H1 (cell line): Measurements from ENCODE around the gene DNAJB12. TPM values are rescaled to one million over a fixed set of nuclear protein-coding genes. Genes with fewer than 3 reads are reported as not detected.

Experiments used
- CTCF ChIA-PET: fragments of 300-600 bp; sonication (Branson Sonifier 250); formaldehyde crosslinking; loops from one replicate; lab custom pipeline; 2021; ENCODE audit not compliant: partially characterized antibody; lab: Charles Lee
- POLR2A ChIA-PET: fragments of 300-600 bp; sonication (Branson Sonifier 250); formaldehyde crosslinking; loops from one replicate; lab custom pipeline; 2021; ENCODE audit warnings: inconsistent platforms; ENCODE audit not compliant: partially characterized antibody; lab: Charles Lee
- DNase-seq, 2 experiments: peaks; one replicate each; pipeline versions ENCODE4 v3.0.0 to v3.0.0-alpha.2; 2010 to 2022; ENCODE audit warnings: low spot score in 2 of 2, low read depth in 1 of 2, mixed read lengths in 1 of 2
- FAIRE-seq: peaks from 2 replicates; lab custom pipeline; 2011; peaks lifted over from hg19 to GRCh38; lab: Jason Lieb, UNC
- H2AFZ ChIP-seq: 2 replicates; pipeline ENCODE4 v1.8.1; 2012; ENCODE audit warnings: low read length, inconsistent platforms
- H2AK5ac ChIP-seq: 2 replicates; pipeline ENCODE4 v1.6.1; 2013; ENCODE audit warnings: low read depth, low read length
- H2BK120ac ChIP-seq: replicated peaks from 2 replicates; pipeline ENCODE3; 2013; ENCODE audit warnings: low read depth, low read length, inconsistent platforms
- H2BK12ac ChIP-seq: 2 replicates; pipeline ENCODE4 v1.6.1; 2013; ENCODE audit warnings: low read depth, low read length
- H2BK15ac ChIP-seq: 2 replicates; pipeline ENCODE4 v1.6.1; 2013; ENCODE audit warnings: low read length
- H2BK20ac ChIP-seq: 2 replicates; pipeline ENCODE4 v1.6.1; 2013; ENCODE audit warnings: low read length
- H2BK5ac ChIP-seq: 2 replicates; pipeline ENCODE4 v1.6.1; 2013; ENCODE audit warnings: low read depth, low read length
- H3K14ac ChIP-seq: 2 replicates; pipeline ENCODE4 v1.6.1; 2013; ENCODE audit warnings: inconsistent platforms; ENCODE audit not compliant: insufficient read length
- H3K18ac ChIP-seq: 2 replicates; pipeline ENCODE4 v1.6.1; 2013; ENCODE audit warnings: low read length; ENCODE audit errors: extremely low read depth
- H3K23ac ChIP-seq: 2 replicates; pipeline ENCODE4 v1.6.1; 2013; ENCODE audit warnings: inconsistent platforms; ENCODE audit not compliant: insufficient read length
- H3K23me2 ChIP-seq: 2 replicates; pipeline ENCODE4 v1.6.1; 2013; ENCODE audit warnings: low read depth, low read length
- H3K27ac ChIP-seq: 2 replicates; pipeline ENCODE4 v1.6.1; 2011; ENCODE audit warnings: low read depth, low read length, inconsistent platforms
- H3K27me3 ChIP-seq, 4 experiments: replicated peaks in 1 of 4; 1 replicate in 1 of 4; 2 replicates in 3 of 4; pipeline versions ENCODE4 v1.6.1 to v1.8.1; 2011 to 2013; ENCODE audit warnings: low read length in 3 of 4, mild to moderate bottlenecking in 3 of 4, inconsistent platforms in 2 of 4, mixed read lengths in 2 of 4, moderate library complexity in 1 of 4; ENCODE audit not compliant: control insufficient read depth in 3 of 4, insufficient read depth in 3 of 4; ENCODE audit errors: extremely low read depth in 1 of 4
- H3K36me3 ChIP-seq, 4 experiments: 2 replicates each; pipeline versions ENCODE4 v1.6.1 to v1.8.1; 2011 to 2013; ENCODE audit warnings: mild to moderate bottlenecking in 4 of 4, low read length in 3 of 4, moderate library complexity in 2 of 4, control low read depth in 1 of 4, inconsistent platforms in 1 of 4; ENCODE audit not compliant: insufficient read depth in 4 of 4, control insufficient read depth in 2 of 4
- H3K4ac ChIP-seq: replicated peaks from 2 replicates; pipeline ENCODE3; 2013; ENCODE audit warnings: low read length, low read depth, mixed read lengths, inconsistent platforms; ENCODE audit not compliant: insufficient read length
- H3K4me1 ChIP-seq, 4 experiments: replicated peaks in 1 of 4; 1 replicate in 1 of 4; 2 replicates in 3 of 4; pipeline versions ENCODE4 v1.6.1 to v1.8.1; 2011 to 2013; ENCODE audit warnings: low read length in 3 of 4, inconsistent platforms in 2 of 4, mixed read lengths in 1 of 4; ENCODE audit not compliant: insufficient read depth in 4 of 4, control insufficient read depth in 3 of 4
- H3K4me2 ChIP-seq, 2 experiments: 2 replicates each; pipeline versions ENCODE4 v1.6.1 to v1.8.1; 2011 to 2013; ENCODE audit warnings: low read depth in 2 of 2, low read length in 2 of 2, control low read depth in 1 of 2, inconsistent platforms in 1 of 2, mild to moderate bottlenecking in 1 of 2; ENCODE audit not compliant: insufficient read depth in 1 of 2
- H3K4me3 ChIP-seq, 4 experiments: fragments of 200-600, 300-600 bp in 1 of 4; sonication (generic), shearing (Covaris generic), sonication (Bioruptor Twin) in 1 of 4; 2 replicates each; pipeline versions ENCODE4 v1.5.1 to v1.8.1; 2011 to 2016; ENCODE audit warnings: low read length in 4 of 4, low read depth in 3 of 4, control low read depth in 2 of 4, inconsistent platforms in 2 of 4, mild to moderate bottlenecking in 2 of 4, mixed read lengths in 1 of 4, moderate library complexity in 1 of 4; ENCODE audit not compliant: insufficient read depth in 2 of 4; ENCODE audit errors: extremely low read depth in 1 of 4
- H3K56ac ChIP-seq: replicated peaks from 2 replicates; pipeline ENCODE3; 2013; ENCODE audit warnings: low read depth, mild to moderate bottlenecking, mixed read lengths, low read length, inconsistent platforms; ENCODE audit not compliant: insufficient read length
- H3K79me1 ChIP-seq: 2 replicates; pipeline ENCODE4 v1.6.1; 2013; ENCODE audit warnings: low read depth, low read length, control low read depth
- H3K79me2 ChIP-seq, 2 experiments: 2 replicates each; pipeline versions ENCODE4 v1.6.1 to v1.8.1; 2012 to 2013; ENCODE audit warnings: low read length in 2 of 2, mild to moderate bottlenecking in 2 of 2, inconsistent platforms in 1 of 2; ENCODE audit not compliant: insufficient read depth in 2 of 2, control insufficient read depth in 1 of 2
- H3K9ac ChIP-seq, 4 experiments: replicated peaks in 1 of 4; 1 replicate in 1 of 4; 2 replicates in 3 of 4; pipeline versions ENCODE4 v1.6.1 to v1.8.1; 2011 to 2013; ENCODE audit warnings: low read depth in 3 of 4, low read length in 3 of 4, control low read depth in 2 of 4, mild to moderate bottlenecking in 2 of 4, moderate library complexity in 2 of 4, inconsistent platforms in 1 of 4; ENCODE audit errors: extremely low read depth in 1 of 4
- H3K9me3 ChIP-seq, 2 experiments: 2 replicates each; pipeline versions ENCODE4 v1.6.1 to v1.8.1; 2012 to 2013; ENCODE audit warnings: mild to moderate bottlenecking in 2 of 2, moderate library complexity in 2 of 2, control low read depth in 1 of 2, inconsistent platforms in 1 of 2, low read depth in 1 of 2, low read length in 1 of 2, mixed read lengths in 1 of 2; ENCODE audit not compliant: insufficient read depth in 2 of 2
- H4K20me1 ChIP-seq, 2 experiments: replicated peaks in 1 of 2; 2 replicates each; pipeline versions ENCODE3 to v1.8.1; 2011 to 2013; ENCODE audit warnings: inconsistent platforms in 2 of 2, low read length in 2 of 2, mild to moderate bottlenecking in 1 of 2; ENCODE audit not compliant: insufficient read depth in 2 of 2, control insufficient read depth in 1 of 2
- H4K5ac ChIP-seq: 2 replicates; pipeline ENCODE4 v1.6.1; 2013; ENCODE audit warnings: low read length, low read depth, mixed read lengths, inconsistent platforms; ENCODE audit not compliant: insufficient read length
- H4K8ac ChIP-seq: 2 replicates; pipeline ENCODE4 v1.8.0; 2013; ENCODE audit warnings: mild to moderate bottlenecking, moderate library complexity, low read length, inconsistent platforms; ENCODE audit not compliant: insufficient read depth; ENCODE audit errors: extremely low read depth
- H4K91ac ChIP-seq: replicated peaks from 2 replicates; pipeline ENCODE3; 2013; ENCODE audit warnings: low read length, mixed read lengths, inconsistent platforms; ENCODE audit not compliant: insufficient read length
- KDM4A ChIP-seq: IDR thresholded peaks from one replicate; pipeline ENCODE4 v1.7.1; 2012; ENCODE audit warnings: low read depth, mild to moderate bottlenecking, moderate library complexity, low read length, inconsistent platforms; ENCODE audit not compliant: severe bottlenecking
- SIN3A ChIP-seq, 2 experiments: IDR thresholded peaks in 1 of 2; conservative IDR thresholded peaks in 1 of 2; 2 replicates each; pipeline ENCODE4 v1.6.1; 2011 to 2012; ENCODE audit warnings: low read length in 2 of 2, improper control_type of control experiment in 1 of 2, low read depth in 1 of 2, mild to moderate bottlenecking in 1 of 2
- WGBS, 2 experiments: shearing (Covaris generic) in 1 of 2; methylation state at CpG; one replicate each; pipeline versions ENCODE4 v1.1.6 to v1.1.7; 2013 to 2015; ENCODE audit warnings: low lambda C conversion rate in 2 of 2, mixed read lengths in 2 of 2, inconsistent platforms in 1 of 2, low coverage in 1 of 2, missing lambda C conversion rate in 1 of 2; ENCODE audit not compliant: insufficient replicate concordance in 2 of 2, insufficient coverage in 1 of 2, insufficient read length in 1 of 2; ENCODE audit errors: extremely low coverage in 1 of 2, missing lambda C conversion rate in 1 of 2; 5-methylcytosine and 5-hydroxymethylcytosine counted together
- polyA plus RNA-seq, 7 experiments: library from polyadenylated mRNA; depleted of rRNA in 3 of 7; stranded (reverse) in 5 of 7; unstranded in 2 of 7; fragments of >200 nt in 5 of 7; fragments of 200-250 nt in 2 of 7; gene quantifications; 1 replicate in 5 of 7; 2 replicates in 1 of 7; 4 replicates in 1 of 7; pipeline versions ENCODE4 v1.2.1 to v1.2.3, GENCODE V29; 2011 to 2013; ENCODE audit warnings: missing spikeins in 2 of 7, mixed read lengths in 2 of 7
- total RNA-seq: library from RNA; stranded (reverse); fragmentation: NEBNext Ultra II Directional; extraction: Animal tissue kit (Norgen Biotek cat#: 25700); gene quantifications from 2 replicates; pipeline ENCODE4 v1.2.1, GENCODE V29; 2021

Gene DNAJB12
- total and polyA plus RNA-seq, 2 of the 8 experiments (the other 6 are each of a cell fraction or from before 2014, with no cell fraction given) = 10.8 to 20.5 TPM

GRCh38 chr10:72353965-72354355 lies 759 bp downstream of the DNAJB12 start:
- Histone ChIP-seq H3K4ac (peak overlapping the region; percentile 48), H3K23ac (no peak overlapping the region), H3K27ac (peak overlapping the region; percentile 98), H3K9me3 (no peaks in the 10 kb centered on the region), H3K4me1 (peaks cover 5 to 7% (median 6%) of the 10 kb centered on the region in 4 experiments; a peak in 6 of 7 replicates), H4K8ac (peak overlapping the region; percentile 81), H3K18ac (peak overlapping the region; percentile 100), H3K4me2 (peak overlapping the region; percentile 82 to 93), H3K79me1 (peaks cover 24% of the 10 kb centered on the region), H3K36me3 (peaks cover 0 to 14% (median 0%) of the 10 kb centered on the region in 4 experiments; a peak in 1 of 8 replicates), H3K79me2 (peaks cover 8 to 34% of the 10 kb centered on the region in 2 experiments; a peak in 3 of 4 replicates), H4K91ac (no peak overlapping the region), H3K23me2 (peaks cover 7% of the 10 kb centered on the region; the same call in 1 of the 2 replicates), H4K5ac (no peak overlapping the region), H3K14ac (no peak overlapping the region), H2BK5ac (peak overlapping the region; percentile 100), H2BK120ac (no peak overlapping the region), H3K4me3 (peak overlapping the region; percentile 86 to 100 (median 92)), H2BK12ac (no peak overlapping the region), H4K20me1 (peaks cover 0 to 3% of the 10 kb centered on the region in 2 experiments), H2BK20ac (no peak overlapping the region), H2AK5ac (no peak overlapping the region), H3K9ac (peak overlapping the region; percentile 90 to 100 (median 99)), H2AFZ (no peak overlapping the region), H2BK15ac (no peak overlapping the region), H3K27me3 (no peaks in the 10 kb centered on the region), H3K56ac (no peak overlapping the region)
- no peak for DNase-seq
- POLR2A ChIA-PET = interaction anchor here (0.7 to 5.4 kb wide), 19 partner anchors 11 to 742 kb away, joined by 3 to 64 read pairs (median 4); partner anchors contain the start of genes DDIT4 and MICU1
- WGBS, 2 experiments = 1% methylated on average over 23 of the region's 23 CpGs; no CpG with 5 or more reads in 1 of the 2 experiments
- TF ChIP-seq KDM4A = no peak
- TF ChIP-seq SIN3A (conservative IDR thresholded peaks at IDR 0.05 in 1 of 2, IDR thresholded peaks at IDR 0.05 in 1 of 2; ENCODE audit: low read depth in 1 of 2, low read length in 2 of 2) = peak in 1 of 2 experiments; percentile 32; a peak in 1 of 4 replicates
- CTCF ChIA-PET = interaction anchor here (0.7 to 2.5 kb wide), 3 partner anchors 12 to 80 kb away, joined by 3 to 6 read pairs (median 3); partner anchors contain the start of gene DDIT4
- no peak for FAIRE-seq
